Dendritic cell treated with granulocyte-macrophage colony-stimulating factor and Interleukin-4, amounts not matched to agents 40 ng/mL and 50 ng/mL, for 4 days (primary cell): ENCODE measurements around the gene SND1.

ENCODE experiments used
- H3K27ac Mint-ChIP-seq: one replicate; pipeline ENCODE4 v1.8.0; 2022; ENCODE audit warnings: mild to moderate bottlenecking, mixed read lengths
- H3K27me3 Mint-ChIP-seq: one replicate; pipeline ENCODE4 v1.8.0; 2022; ENCODE audit warnings: mild to moderate bottlenecking, mixed read lengths
- H3K36me3 Mint-ChIP-seq: one replicate; pipeline ENCODE4 v1.8.0; 2022; ENCODE audit warnings: low read depth, mixed read lengths
- H3K4me1 Mint-ChIP-seq: one replicate; pipeline ENCODE4 v1.8.0; 2022; ENCODE audit warnings: low read depth, mixed read lengths
- H3K4me3 Mint-ChIP-seq: one replicate; pipeline ENCODE4 v1.8.0; 2022; ENCODE audit warnings: mild to moderate bottlenecking, moderate library complexity, mixed read lengths
- H3K9me3 Mint-ChIP-seq: one replicate; pipeline ENCODE4 v1.8.0; 2022; ENCODE audit warnings: mixed read lengths
- intact Hi-C: fragments of 100-400 bp; cut with micrococcal nuclease; formaldehyde crosslinking; loops from one replicate; pipeline ENCODE4 v1.15.0; 2022

SND1 gene

GRCh38 chr7:128057909-128058308 lies 405.9 kb downstream of the SND1 start:
- Mint-ChIP-seq H3K27ac (no peak overlapping the region), H3K9me3 (no peaks in the 10 kb centered on the region), H3K4me1 (no peaks in the 10 kb centered on the region), H3K36me3 (peaks cover 61% of the 10 kb centered on the region), H3K27me3 (no peaks in the 10 kb centered on the region), H3K4me3 (no peak overlapping the region)
- intact Hi-C loops, result no loop called here

DNA sequence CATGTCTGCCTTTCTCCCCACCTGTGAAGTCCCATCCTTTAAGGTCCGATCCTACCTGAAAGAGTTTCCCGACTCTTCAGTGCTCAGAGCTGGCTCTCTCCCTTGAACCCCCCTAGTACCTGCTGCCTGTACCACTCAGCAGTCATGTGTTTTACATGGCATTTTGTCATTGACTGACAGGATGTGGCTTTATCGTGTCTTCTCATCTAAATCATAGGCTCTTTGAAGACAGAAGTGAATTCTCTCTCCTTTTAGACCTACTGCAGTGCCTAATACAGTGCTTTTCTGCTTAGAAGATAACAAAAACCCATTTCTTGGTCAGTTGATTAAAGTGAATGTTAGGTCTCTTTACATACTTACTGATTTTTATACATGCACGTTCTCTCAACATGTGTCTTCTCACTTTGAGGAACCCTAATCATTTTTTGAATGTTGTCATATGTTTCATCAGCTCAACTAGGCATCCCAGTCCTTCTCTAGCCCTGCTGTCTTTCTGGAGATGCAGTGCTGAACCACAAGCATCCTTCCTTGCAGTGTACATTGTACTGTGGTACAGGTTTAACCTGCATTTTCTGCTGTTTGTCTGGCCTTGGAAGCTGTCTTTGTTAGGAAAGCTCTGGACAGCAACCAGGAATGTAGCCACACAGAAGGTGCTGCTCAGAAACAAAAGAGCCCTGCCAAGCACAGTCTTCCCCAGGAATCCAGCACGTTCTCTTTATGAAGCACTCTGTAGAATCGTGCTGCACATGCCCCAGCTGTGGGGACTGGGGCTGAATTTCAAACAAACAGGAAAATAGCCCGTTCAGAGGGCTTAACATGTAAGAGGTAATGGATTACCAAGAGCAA lies 407.4 kb downstream of the SND1 start:
- no peaks in the 10 kb centered on the region for H3K9me3 Mint-ChIP-seq
- intact Hi-C loops, result no loop called here
- H3K4me1 Mint-ChIP-seq, result no peaks in the 10 kb centered on the region
- H3K36me3 Mint-ChIP-seq, result peaks cover 63% of the 10 kb centered on the region
- H3K27ac Mint-ChIP-seq, result no peak overlapping the region
- no peaks in the 10 kb centered on the region for H3K27me3 Mint-ChIP-seq
- H3K4me3 Mint-ChIP-seq, result no peak overlapping the region

DNA sequence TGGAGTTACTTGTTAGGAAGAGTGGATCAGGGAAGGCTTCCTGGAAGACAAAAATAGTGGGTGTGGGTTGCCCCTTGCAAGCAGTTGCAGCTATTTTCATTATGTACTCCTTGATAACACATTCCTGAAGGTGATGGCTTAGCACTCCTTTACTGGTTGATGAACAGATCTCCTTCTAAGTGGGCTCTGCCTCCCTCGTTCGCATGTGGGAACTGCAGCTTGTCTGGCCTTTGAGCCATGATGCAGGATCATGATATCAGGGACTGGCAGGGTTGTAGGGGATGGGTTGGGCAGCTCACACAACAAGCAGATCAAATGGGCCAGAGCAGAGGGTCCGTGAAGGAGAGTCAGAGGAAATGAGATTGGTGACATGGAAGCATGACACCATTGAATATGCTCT lies 408.0 kb downstream of the SND1 start:
- Mint-ChIP-seq H3K4me3 (no peak overlapping the region), H3K27me3 (no peaks in the 10 kb centered on the region), H3K9me3 (no peaks in the 10 kb centered on the region), H3K4me1 (no peaks in the 10 kb centered on the region), H3K27ac (no peak overlapping the region), H3K36me3 (peaks cover 63% of the 10 kb centered on the region)
- intact Hi-C loops, result no loop called here

DNA sequence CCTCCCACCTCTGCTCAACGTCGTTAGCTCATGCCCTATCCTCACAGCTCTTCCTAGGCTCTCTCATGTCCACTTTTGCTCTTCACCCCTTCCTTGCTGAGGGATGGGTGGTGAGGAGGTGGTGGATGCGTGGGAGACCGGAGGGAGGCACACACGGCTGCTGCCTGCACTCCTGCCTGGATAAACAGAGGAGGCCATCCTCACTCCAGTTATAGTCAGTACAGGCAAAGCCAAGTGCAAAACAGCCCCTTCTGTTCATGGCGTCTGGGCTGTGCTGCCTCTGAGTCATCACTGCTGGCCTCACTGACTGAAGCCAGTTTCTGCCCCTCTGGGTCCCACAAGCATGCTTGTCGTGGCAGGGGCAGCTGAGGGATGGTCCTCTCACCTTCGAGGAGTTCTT lies 411.1 kb downstream of the SND1 start:
- Mint-ChIP-seq H3K9me3 (no peaks in the 10 kb centered on the region), H3K4me3 (no peak overlapping the region), H3K4me1 (peaks cover 5% of the 10 kb centered on the region), H3K27ac (no peak overlapping the region), H3K27me3 (no peaks in the 10 kb centered on the region), H3K36me3 (peaks cover 64% of the 10 kb centered on the region)
- intact Hi-C loops, result no loop called here

GRCh38 chr7:128065872-128066271 lies 413.9 kb downstream of the SND1 start:
- Mint-ChIP-seq H3K4me3 (no peak overlapping the region), H3K36me3 (peaks cover 40% of the 10 kb centered on the region), H3K27me3 (no peaks in the 10 kb centered on the region), H3K4me1 (peaks cover 5% of the 10 kb centered on the region), H3K27ac (no peak overlapping the region), H3K9me3 (no peaks in the 10 kb centered on the region)
- intact Hi-C loops, result no loop called here

DNA sequence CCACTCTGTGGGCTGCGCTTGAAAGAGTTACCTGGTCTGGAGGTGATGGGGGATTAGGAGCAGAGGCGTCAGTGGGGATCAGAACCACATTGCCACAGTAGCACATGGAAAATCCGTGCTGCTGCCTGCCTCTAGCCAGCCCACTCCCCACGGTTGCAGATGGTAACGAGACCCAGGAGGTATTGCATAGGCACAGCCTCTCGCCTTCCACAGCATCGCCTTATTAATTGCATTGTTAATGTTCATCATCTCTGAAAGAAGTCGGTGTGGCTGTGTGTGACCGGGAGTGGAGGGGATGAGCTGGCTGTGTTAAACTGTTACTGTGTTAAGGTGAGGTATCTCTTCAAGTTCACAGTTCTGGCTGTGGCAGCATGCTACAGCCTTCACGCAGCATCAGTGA lies 414.4 kb downstream of the SND1 start:
- Mint-ChIP-seq H3K9me3 (no peaks in the 10 kb centered on the region), H3K4me3 (no peak overlapping the region), H3K27me3 (no peaks in the 10 kb centered on the region), H3K27ac (no peak overlapping the region), H3K4me1 (peaks cover 5% of the 10 kb centered on the region), H3K36me3 (peaks cover 37% of the 10 kb centered on the region)
- intact Hi-C loops, result no loop called here

DNA sequence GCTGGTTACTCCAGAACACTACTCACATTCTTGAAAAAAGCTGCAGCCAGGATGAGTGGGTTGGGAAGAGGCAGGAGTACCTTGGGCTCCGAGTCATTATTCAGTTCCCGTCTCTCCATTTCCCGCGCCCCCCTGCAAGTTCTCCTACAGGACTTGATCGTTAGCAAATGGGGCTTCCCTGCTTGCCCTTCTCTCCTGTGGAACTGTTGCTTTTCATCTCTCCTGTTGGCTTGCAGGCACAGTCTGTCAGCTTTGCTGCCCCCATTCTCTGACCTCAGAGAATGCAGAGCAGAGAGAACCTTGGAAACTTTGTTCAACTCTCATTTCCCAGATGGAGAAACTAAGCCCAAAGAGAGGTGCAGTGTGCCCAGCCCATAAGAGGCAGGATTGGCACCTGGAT lies 414.9 kb downstream of the SND1 start:
- intact Hi-C loops, result no loop called here
- H3K27ac Mint-ChIP-seq, result no peak overlapping the region
- no peak overlapping the region for H3K4me3 Mint-ChIP-seq
- H3K27me3 Mint-ChIP-seq, result no peaks in the 10 kb centered on the region
- peaks cover 41% of the 10 kb centered on the region for H3K36me3 Mint-ChIP-seq
- H3K9me3 Mint-ChIP-seq, result no peaks in the 10 kb centered on the region
- H3K4me1 Mint-ChIP-seq, result peaks cover 5% of the 10 kb centered on the region

- Mint-ChIP-seq H3K27me3 (no peaks in the 10 kb centered on the region), H3K27ac (no peak overlapping the region), H3K4me1 (peaks cover 5% of the 10 kb centered on the region), H3K4me3 (no peak overlapping the region), H3K9me3 (no peaks in the 10 kb centered on the region), H3K36me3 (peaks cover 50% of the 10 kb centered on the region)
- intact Hi-C loops, result no loop called here
These were observed 416.0 kb downstream of the SND1 start for GRCh38 chr7:128067983-128068382.

GRCh38 chr7:128068785-128069184 lies 416.8 kb downstream of the SND1 start:
- Mint-ChIP-seq H3K27me3 (no peaks in the 10 kb centered on the region), H3K27ac (no peak overlapping the region), H3K4me3 (no peak overlapping the region), H3K4me1 (peaks cover 5% of the 10 kb centered on the region), H3K9me3 (no peaks in the 10 kb centered on the region), H3K36me3 (peaks cover 50% of the 10 kb centered on the region)
- intact Hi-C loops, result no loop called here

GRCh38 chr7:128069373-128070364 lies 417.7 kb downstream of the SND1 start:
- H3K36me3 Mint-ChIP-seq, result peaks cover 50% of the 10 kb centered on the region
- no peak overlapping the region for H3K4me3 Mint-ChIP-seq
- H3K27ac Mint-ChIP-seq, result no peak overlapping the region
- peaks cover 5% of the 10 kb centered on the region for H3K4me1 Mint-ChIP-seq
- intact Hi-C loops, result no loop called here
- H3K9me3 Mint-ChIP-seq, result no peaks in the 10 kb centered on the region
- H3K27me3 Mint-ChIP-seq, result no peaks in the 10 kb centered on the region

DNA sequence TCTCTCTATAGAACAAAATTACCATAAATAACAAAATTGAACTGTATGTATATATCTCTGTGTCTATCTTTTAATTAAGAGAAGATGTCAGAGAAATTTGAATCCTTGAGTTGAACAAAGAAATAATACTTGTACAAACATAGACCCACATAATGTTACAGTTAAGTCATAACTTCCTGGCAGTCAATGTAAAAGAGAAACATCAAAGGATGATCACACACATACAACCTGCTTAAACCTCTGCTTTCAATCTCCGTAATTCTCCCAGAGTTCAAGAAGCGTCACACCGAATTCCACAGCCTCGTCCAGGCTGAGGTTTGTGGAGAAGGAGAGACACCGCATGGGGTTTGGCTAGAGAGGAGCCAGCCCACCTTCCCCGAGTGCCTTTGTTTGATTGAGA lies 419.4 kb downstream of the SND1 start:
- Mint-ChIP-seq H3K4me3 (no peak overlapping the region), H3K36me3 (peaks cover 61% of the 10 kb centered on the region), H3K27ac (no peak overlapping the region), H3K4me1 (peaks cover 5% of the 10 kb centered on the region), H3K27me3 (no peaks in the 10 kb centered on the region), H3K9me3 (no peaks in the 10 kb centered on the region)
- intact Hi-C loops, result no loop called here

GRCh38 chr7:128071801-128072200 lies 419.8 kb downstream of the SND1 start:
- no peaks in the 10 kb centered on the region for H3K27me3 Mint-ChIP-seq
- peaks cover under 1% of the 10 kb centered on the region for H3K4me1 Mint-ChIP-seq
- H3K36me3 Mint-ChIP-seq, result peaks cover 65% of the 10 kb centered on the region
- intact Hi-C loops, result no loop called here
- no peak overlapping the region for H3K27ac Mint-ChIP-seq
- no peak overlapping the region for H3K4me3 Mint-ChIP-seq
- no peaks in the 10 kb centered on the region for H3K9me3 Mint-ChIP-seq

- intact Hi-C loops, result no loop called here
- H3K4me1 Mint-ChIP-seq, result no peaks in the 10 kb centered on the region
- H3K27ac Mint-ChIP-seq, result no peak overlapping the region
- H3K36me3 Mint-ChIP-seq, result peaks cover 76% of the 10 kb centered on the region
- H3K27me3 Mint-ChIP-seq, result no peaks in the 10 kb centered on the region
- H3K9me3 Mint-ChIP-seq, result no peaks in the 10 kb centered on the region
- H3K4me3 Mint-ChIP-seq, result no peak overlapping the region
These were observed 421.8 kb downstream of the SND1 start for GRCh38 chr7:128073671-128074310.

DNA sequence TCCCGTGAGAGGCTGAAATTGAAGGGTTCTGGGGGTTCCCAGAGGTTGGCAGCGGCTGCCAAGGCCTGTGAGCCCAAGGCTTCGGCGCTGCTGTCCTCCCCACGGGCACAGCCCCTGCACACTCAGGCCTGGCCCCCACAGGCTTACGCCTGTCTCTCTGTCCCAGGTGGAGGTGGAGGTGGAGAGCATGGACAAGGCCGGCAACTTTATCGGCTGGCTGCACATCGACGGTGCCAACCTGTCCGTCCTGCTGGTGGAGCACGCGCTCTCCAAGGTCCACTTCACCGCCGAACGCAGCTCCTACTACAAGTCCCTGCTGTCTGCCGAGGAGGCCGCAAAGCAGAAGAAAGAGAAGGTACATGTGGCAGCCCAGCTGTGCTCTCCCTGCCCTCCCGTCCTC lies 422.3 kb downstream of the SND1 start:
- Mint-ChIP-seq H3K27ac (no peak overlapping the region), H3K9me3 (no peaks in the 10 kb centered on the region), H3K27me3 (no peaks in the 10 kb centered on the region), H3K36me3 (peaks cover 81% of the 10 kb centered on the region), H3K4me1 (no peaks in the 10 kb centered on the region), H3K4me3 (no peak overlapping the region)
- intact Hi-C loops, result no loop called here
